Spleen (tissue), 11 donors: ENCODE data around the gene PITX1. TPM values are rescaled to one million over a fixed set of nuclear protein-coding genes. Genes with fewer than 3 reads are reported as not detected.
A peak's percentile ranks its signal among the peaks of the same experiment; 100 is the strongest.

Experiments used
- DNase-seq: peaks from one replicate; pipeline ENCODE4 v3.0.0-alpha.2; 2020
- H3K27ac ChIP-seq, 8 donors: fragments of 200-600 bp; sonication (generic) in 7 of 8; 1 replicate in 4 of 8; 2 replicates in 4 of 8; pipeline versions ENCODE4 v1.5.0 to v1.8.0; 2016 to 2021; ENCODE audit warnings: inconsistent platforms in 4 of 8, mild to moderate bottlenecking in 4 of 8, moderate library complexity in 1 of 8
- H3K27me3 ChIP-seq, 7 donors: fragments of 200-600 bp; sonication (generic) in 6 of 7; replicated peaks in 1 of 7; 1 replicate in 4 of 7; 2 replicates in 3 of 7; pipeline versions ENCODE4 v1.5.0 to v1.8.0; 2016 to 2021; ENCODE audit warnings: inconsistent platforms in 3 of 7, mild to moderate bottlenecking in 1 of 7
- H3K36me3 ChIP-seq, 6 donors: fragments of 200-600 bp; sonication (generic) in 5 of 6; 1 replicate in 4 of 6; 2 replicates in 2 of 6; pipeline versions ENCODE4 v1.5.0 to v1.8.0; 2016 to 2021; ENCODE audit warnings: inconsistent platforms in 2 of 6
- H3K4me1 ChIP-seq, 6 donors: fragments of 200-600 bp; sonication (generic) in 5 of 6; 1 replicate in 3 of 6; 2 replicates in 3 of 6; pipeline versions ENCODE4 v1.5.0 to v1.8.0; 2016 to 2021; ENCODE audit warnings: inconsistent platforms in 3 of 6
- H3K4me3 ChIP-seq, 8 donors: fragments of 200-600 bp; sonication (generic) in 7 of 8; 1 replicate in 4 of 8; 2 replicates in 4 of 8; pipeline versions ENCODE4 v1.5.0 to v1.8.0; 2016 to 2021; ENCODE audit warnings: inconsistent platforms in 4 of 8, mild to moderate bottlenecking in 4 of 8, moderate library complexity in 2 of 8
- H3K9me3 ChIP-seq, 8 donors: fragments of 200-600 bp; sonication (generic) in 7 of 8; 1 replicate in 4 of 8; 2 replicates in 4 of 8; pipeline versions ENCODE4 v1.5.0 to v1.8.0; 2016 to 2021; ENCODE audit warnings: inconsistent platforms in 4 of 8
- POLR2A ChIP-seq, 3 donors: fragments of 450-650 bp; IDR thresholded peaks; one replicate each; pipeline ENCODE4 v1.5.1; 2017; ENCODE audit warnings: antibody characterized with exemption in 3 of 3, mild to moderate bottlenecking in 1 of 3
- POLR2AphosphoS5 ChIP-seq, 3 donors: sonication (generic); formaldehyde crosslinking; IDR thresholded peaks; one replicate each; pipeline ENCODE4 v1.5.1; 2017; ENCODE audit warnings: antibody characterized with exemption in 3 of 3
- WGBS, 5 donors: extraction: QIAGEN DNeasy Blood & Tissue Kit in 3 of 5; methylation state at CpG; one replicate each; pipeline versions ENCODE4 v1.1.5 to v1.1.7; 2013 to 2018; 5-methylcytosine and 5-hydroxymethylcytosine counted together
- intact Hi-C: fragments of 100-400 bp; cut with DNase I; formaldehyde crosslinking; loops from one replicate; pipeline ENCODE4 v1.15.0; 2023; ENCODE audit warnings: low total_unique reads
- polyA plus RNA-seq, 3 donors: library from polyadenylated mRNA; stranded (reverse); fragments of 200-250 nt; gene quantifications; one replicate each; pipeline ENCODE4 v1.2.1, GENCODE V29; 2013
- total RNA-seq, 7 donors: library from RNA; depleted of rRNA in 3 of 7; stranded (reverse); fragments of >200 nt in 3 of 7; fragmentation: NEBNext Ultra II Directional in 4 of 7; extraction: Animal tissue kit (Norgen Biotek cat#: 25700) in 4 of 7; gene quantifications; one replicate each; pipeline versions ENCODE4 v1.1.0 to v1.2.1, GENCODE V29; 2016 to 2021
- TF ChIP-seq, protein P1 (sequence below), 11 experiments: fragments of 200-600 bp in 7 of 11; fragments of 450-650 bp in 4 of 11; sonication (generic) in 4 of 11; IDR thresholded peaks in 8 of 11; conservative IDR thresholded peaks in 3 of 11; 1 replicate in 7 of 11; 2 replicates in 4 of 11; pipeline versions ENCODE4 v1.4.0 to v1.8.0; 2016 to 2021; ENCODE audit warnings: antibody characterized with exemption in 11 of 11, inconsistent platforms in 4 of 11, mild to moderate bottlenecking in 1 of 11
- donor health status: healthy with polysubstance abuse.
- donor health status: DM: no; HTN: no; CAD: no; lungs with moderate emphysema.
- donor health status: DM: no; HTN: no; CAD: no.
- donor health status: Bipolar disorder and iron deficiency.
- donor health status: healthy.
- donor health status: DM: no; HTN: no; CAD: no.
- donor health status: DM: yes; HTN: yes; CAD: no.

PITX1 gene
- total and polyA plus RNA-seq, 10 donors, result 0.04 to 0.98 (median 0.24) TPM; not detected in 6

DNA sequence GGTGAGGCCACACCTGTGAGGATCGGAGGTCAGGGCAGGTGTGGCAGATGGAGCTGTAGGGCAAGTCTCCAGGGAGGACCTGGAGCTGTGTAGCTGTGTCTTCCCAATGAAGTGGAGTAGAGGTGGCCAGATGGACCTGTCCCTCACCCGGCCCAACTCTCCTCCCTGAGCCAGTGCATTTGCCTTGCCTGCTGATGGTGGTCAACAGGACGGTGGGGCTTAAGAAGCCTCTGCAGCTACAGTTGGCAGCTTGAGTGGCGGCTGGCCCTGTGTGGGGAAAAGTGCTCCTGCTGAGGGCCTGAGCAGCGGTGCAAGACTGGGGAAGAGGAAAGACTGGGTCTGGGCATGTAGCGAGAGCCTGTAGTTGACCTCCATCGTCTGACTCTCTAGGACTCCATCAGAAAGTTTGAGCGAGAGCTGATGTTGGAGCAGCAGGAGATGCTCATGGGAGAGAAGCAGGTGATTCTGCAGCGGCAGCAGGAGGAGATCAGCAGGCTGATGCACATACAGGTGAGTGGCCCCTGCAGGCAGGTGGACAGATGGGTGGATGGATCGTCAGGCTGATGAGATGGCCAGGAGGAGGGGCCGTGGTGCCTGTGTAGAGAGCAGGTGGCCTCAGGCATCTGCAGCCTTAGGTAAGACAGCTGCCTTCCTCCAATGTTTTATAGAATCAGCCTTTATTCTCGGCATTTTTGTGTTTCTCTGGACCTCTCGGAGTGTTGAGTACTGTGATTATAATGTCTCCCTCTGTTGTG lies 24.9 kb downstream of the PITX1 start:
- no peaks in the 10 kb centered on the region for H3K9me3 ChIP-seq
- no peak overlapping the region for H3K4me3 ChIP-seq
- no peaks in the 10 kb centered on the region for H3K36me3 ChIP-seq
- peak; percentile 38 for DNase-seq
- no peaks in the 10 kb centered on the region for H3K4me1 ChIP-seq
- TF ChIP-seq, protein P1, sequence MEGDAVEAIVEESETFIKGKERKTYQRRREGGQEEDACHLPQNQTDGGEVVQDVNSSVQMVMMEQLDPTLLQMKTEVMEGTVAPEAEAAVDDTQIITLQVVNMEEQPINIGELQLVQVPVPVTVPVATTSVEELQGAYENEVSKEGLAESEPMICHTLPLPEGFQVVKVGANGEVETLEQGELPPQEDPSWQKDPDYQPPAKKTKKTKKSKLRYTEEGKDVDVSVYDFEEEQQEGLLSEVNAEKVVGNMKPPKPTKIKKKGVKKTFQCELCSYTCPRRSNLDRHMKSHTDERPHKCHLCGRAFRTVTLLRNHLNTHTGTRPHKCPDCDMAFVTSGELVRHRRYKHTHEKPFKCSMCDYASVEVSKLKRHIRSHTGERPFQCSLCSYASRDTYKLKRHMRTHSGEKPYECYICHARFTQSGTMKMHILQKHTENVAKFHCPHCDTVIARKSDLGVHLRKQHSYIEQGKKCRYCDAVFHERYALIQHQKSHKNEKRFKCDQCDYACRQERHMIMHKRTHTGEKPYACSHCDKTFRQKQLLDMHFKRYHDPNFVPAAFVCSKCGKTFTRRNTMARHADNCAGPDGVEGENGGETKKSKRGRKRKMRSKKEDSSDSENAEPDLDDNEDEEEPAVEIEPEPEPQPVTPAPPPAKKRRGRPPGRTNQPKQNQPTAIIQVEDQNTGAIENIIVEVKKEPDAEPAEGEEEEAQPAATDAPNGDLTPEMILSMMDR (IDR thresholded peaks at IDR 0.05 in 8 of 11, conservative IDR thresholded peaks at IDR 0.05 in 3 of 11), result no peak
- no peak for TF ChIP-seq POLR2AphosphoS5 (IDR thresholded peaks at IDR 0.05)
- no peak for TF ChIP-seq POLR2A (IDR thresholded peaks at IDR 0.05)
- intact Hi-C loops, result no loop called here
- 78 to 92% (median 85%) methylated on average over 12 to 13 of the region's 13 CpGs for WGBS, 5 donors
- no peak overlapping the region for H3K27ac ChIP-seq
- no peaks in the 10 kb centered on the region for H3K27me3 ChIP-seq

DNA sequence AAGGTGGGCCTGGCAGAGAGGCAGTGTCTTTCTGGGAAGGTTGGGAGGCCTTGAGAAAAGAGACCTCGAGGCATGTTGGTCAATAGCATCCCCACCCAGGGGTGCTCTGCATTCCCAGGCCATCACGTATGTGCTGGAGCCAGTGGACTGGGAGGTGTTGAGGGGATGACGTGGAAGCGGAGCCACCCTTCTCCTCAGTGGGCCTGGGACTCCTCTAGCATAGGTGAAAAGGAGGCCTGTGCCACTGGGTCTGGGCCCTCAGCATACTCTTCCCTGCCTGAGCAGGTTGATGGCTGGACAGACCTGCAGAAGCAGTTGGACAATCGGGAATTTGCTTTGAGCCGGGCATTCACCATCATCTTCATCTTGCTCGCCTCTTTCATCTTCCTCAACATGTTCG lies 25.5 kb downstream of the PITX1 start:
- no peaks in the 10 kb centered on the region for H3K4me1 ChIP-seq
- intact Hi-C loops, result no loop called here
- DNase-seq, result peak; percentile 51
- H3K4me3 ChIP-seq, result no peak overlapping the region
- TF ChIP-seq POLR2AphosphoS5 (IDR thresholded peaks at IDR 0.05), result no peak
- TF ChIP-seq, protein P1 (IDR thresholded peaks at IDR 0.05 in 8 of 11, conservative IDR thresholded peaks at IDR 0.05 in 3 of 11), result no peak
- no peak for TF ChIP-seq POLR2A (IDR thresholded peaks at IDR 0.05)
- H3K9me3 ChIP-seq, result no peaks in the 10 kb centered on the region
- no peak overlapping the region for H3K27ac ChIP-seq
- 92 to 98% (median 94%) methylated on average over 8 of the region's 8 CpGs for WGBS, 5 donors
- H3K36me3 ChIP-seq, result no peaks in the 10 kb centered on the region
- H3K27me3 ChIP-seq, result no peaks in the 10 kb centered on the region

DNA sequence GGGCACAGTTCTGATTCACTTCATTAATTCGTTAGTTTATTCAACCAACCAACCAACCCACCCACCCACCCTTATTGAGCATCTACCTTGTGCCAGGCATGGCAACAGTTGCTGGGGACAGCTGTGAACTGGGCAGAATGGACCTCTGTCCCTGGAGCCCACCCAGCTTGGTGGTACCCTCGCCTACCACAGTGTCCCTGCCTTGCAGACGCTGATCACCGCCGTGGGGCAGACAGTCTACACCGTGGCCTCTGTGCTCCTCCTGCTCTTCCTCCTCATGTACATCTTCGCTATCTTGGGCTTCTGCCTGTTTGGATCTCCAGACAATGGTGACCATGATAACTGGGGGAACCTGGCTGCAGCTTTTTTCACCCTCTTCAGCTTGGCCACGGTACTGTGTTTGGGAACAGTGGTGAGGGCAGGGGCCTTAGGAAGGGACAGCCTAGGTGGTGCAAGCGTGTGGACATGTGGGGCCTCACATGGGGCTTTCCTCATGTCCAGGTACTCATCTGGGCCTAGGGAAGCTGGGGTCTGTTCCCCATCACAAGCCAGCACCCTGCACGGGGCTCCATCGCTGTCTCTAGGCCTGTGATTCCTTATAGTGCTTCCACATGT lies 26.2 kb downstream of the PITX1 start:
- no peak for TF ChIP-seq POLR2A (IDR thresholded peaks at IDR 0.05)
- TF ChIP-seq, protein P1 (IDR thresholded peaks at IDR 0.05 in 8 of 11, conservative IDR thresholded peaks at IDR 0.05 in 3 of 11), result no peak
- TF ChIP-seq POLR2AphosphoS5 (IDR thresholded peaks at IDR 0.05), result no peak
- H3K4me1 ChIP-seq, result no peaks in the 10 kb centered on the region
- intact Hi-C loops, result no loop called here
- H3K27ac ChIP-seq, result no peak overlapping the region
- no peaks in the 10 kb centered on the region for H3K27me3 ChIP-seq
- no peaks in the 10 kb centered on the region for H3K36me3 ChIP-seq
- WGBS, 5 donors, result 80 to 87% (median 82%) methylated on average over 11 of the region's 11 CpGs
- H3K4me3 ChIP-seq, result no peak overlapping the region
- peak; percentile 39 for DNase-seq
- no peaks in the 10 kb centered on the region for H3K9me3 ChIP-seq

DNA sequence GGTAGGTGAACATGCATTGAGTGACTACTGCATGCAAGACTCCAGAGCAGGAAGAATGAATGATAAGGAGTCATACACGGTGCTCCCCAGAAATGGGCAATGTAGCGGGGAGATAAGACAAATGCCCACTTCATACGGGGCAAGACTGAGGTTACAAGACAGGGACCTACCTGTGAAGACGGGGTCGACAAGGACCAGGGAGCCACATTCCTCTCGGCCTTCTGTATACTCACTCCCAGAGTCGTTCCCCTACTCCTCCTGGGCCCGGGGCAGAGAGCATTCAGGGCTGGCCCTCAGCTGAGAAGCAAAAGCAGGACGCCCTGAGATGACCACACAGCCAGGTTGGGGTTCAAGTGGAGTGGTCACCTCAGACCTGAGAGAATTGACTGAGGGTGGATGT lies 26.7 kb downstream of the PITX1 start:
- Histone ChIP-seq H3K36me3 (no peaks in the 10 kb centered on the region), H3K9me3 (no peaks in the 10 kb centered on the region), H3K27ac (no peak overlapping the region), H3K4me1 (no peaks in the 10 kb centered on the region), H3K27me3 (no peaks in the 10 kb centered on the region), H3K4me3 (no peak overlapping the region)
- WGBS, 5 donors, result 92 to 97% (median 94%) methylated on average over 9 of the region's 9 CpGs
- no peak for TF ChIP-seq POLR2AphosphoS5 (IDR thresholded peaks at IDR 0.05)
- TF ChIP-seq, protein P1 (IDR thresholded peaks at IDR 0.05 in 8 of 11, conservative IDR thresholded peaks at IDR 0.05 in 3 of 11), result no peak
- TF ChIP-seq POLR2A (IDR thresholded peaks at IDR 0.05), result no peak
- intact Hi-C loops, result no loop called here
- DNase-seq, result peak; percentile 51
